SK-N-SH (cell line): ENCODE data around the gene DRC3. TPM values are rescaled to one million over a fixed set of nuclear protein-coding genes. Genes with fewer than 3 reads are reported as not detected.

Source experiments
- CTCF ChIA-PET: fragments of 300-600, 350-600 bp; formaldehyde crosslinking; extraction: SDS; loops from one replicate; lab custom pipeline; 2021; lab: Yijun Ruan, JAX
- POLR2A ChIA-PET: fragments of 350-600 bp; sonication (Branson Sonifier 250); formaldehyde crosslinking; extraction: SDS; loops from one replicate; lab custom pipeline; 2020; ENCODE audit warnings: antibody characterized with exemption, inconsistent platforms; lab: Yijun Ruan, JAX
- DNase-seq: peaks from one replicate; pipeline ENCODE4 v3.0.0; 2012
- H2AFZ ChIP-seq: fragments of 200-600 bp; sonication (generic); 2 replicates; pipeline ENCODE4 v1.8.1; 2016; ENCODE audit warnings: antibody characterized with exemption, mild to moderate bottlenecking, low read depth
- H3F3A ChIP-seq: fragments of 200-600 bp; sonication (generic); replicated peaks from 2 replicates; pipeline ENCODE3; 2016; ENCODE audit warnings: antibody characterized with exemption, mild to moderate bottlenecking; ENCODE audit not compliant: insufficient read depth
- H3K27ac ChIP-seq, 2 experiments: fragments of 200-500 bp in 1 of 2; fragments of 200-600 bp in 1 of 2; sonication (Bioruptor generic) in 1 of 2; sonication (generic), shearing (Covaris generic) in 1 of 2; 2 replicates each; pipeline versions ENCODE4 v1.5.1 to v1.6.1; 2014 to 2016; ENCODE audit warnings: low read depth in 2 of 2, inconsistent platforms in 1 of 2, low read length in 1 of 2, mild to moderate bottlenecking in 1 of 2, mixed read lengths in 1 of 2
- H3K27me3 ChIP-seq: fragments of 200-600 bp; sonication (generic), shearing (Covaris generic); 2 replicates; pipeline ENCODE4 v1.6.1; 2016; ENCODE audit warnings: mixed run types; ENCODE audit not compliant: insufficient read depth
- H3K36me3 ChIP-seq, 2 experiments: fragments of 200-500 bp in 1 of 2; fragments of 200-600 bp in 1 of 2; sonication (Bioruptor generic) in 1 of 2; sonication (generic) in 1 of 2; replicated peaks in 1 of 2; 2 replicates each; pipeline versions ENCODE3 to v1.5.1; 2014 to 2016; ENCODE audit warnings: low read length in 1 of 2, mild to moderate bottlenecking in 1 of 2; ENCODE audit not compliant: insufficient read depth in 2 of 2, control insufficient read depth in 1 of 2
- H3K4me1 ChIP-seq, 2 experiments: fragments of 200-500 bp in 1 of 2; fragments of 200-600 bp in 1 of 2; sonication (Bioruptor generic) in 1 of 2; sonication (generic), shearing (Covaris generic) in 1 of 2; 2 replicates each; pipeline versions ENCODE4 v1.5.1 to v1.6.1; 2014 to 2016; ENCODE audit warnings: low read depth in 1 of 2, low read length in 1 of 2, mixed run types in 1 of 2; ENCODE audit not compliant: insufficient read depth in 2 of 2, control insufficient read depth in 1 of 2
- H3K4me2 ChIP-seq: fragments of 200-600 bp; sonication (generic), shearing (Covaris generic); 2 replicates; pipeline ENCODE4 v1.6.1; 2017; ENCODE audit warnings: mixed run types
- H3K4me3 ChIP-seq, 2 experiments: fragments of 200-500 bp in 1 of 2; fragments of 200-600 bp in 1 of 2; sonication (Bioruptor generic) in 1 of 2; sonication (generic), shearing (Covaris generic) in 1 of 2; 2 replicates each; pipeline versions ENCODE4 v1.5.1 to v1.8.1; 2014 to 2016; ENCODE audit warnings: low read depth in 2 of 2, inconsistent platforms in 1 of 2, low read length in 1 of 2, mild to moderate bottlenecking in 1 of 2, mixed read lengths in 1 of 2, moderate library complexity in 1 of 2
- H3K79me2 ChIP-seq: fragments of 200-600 bp; sonication (generic); 2 replicates; pipeline ENCODE4 v1.8.1; 2017; ENCODE audit warnings: mild to moderate bottlenecking; ENCODE audit not compliant: insufficient read depth
- H3K9ac ChIP-seq: fragments of 200-600 bp; sonication (generic); 2 replicates; pipeline ENCODE4 v1.6.1; 2017; ENCODE audit warnings: mixed run types
- H3K9me2 ChIP-seq: fragments of 200-600 bp; sonication (generic); 2 replicates; pipeline ENCODE4 v1.6.1; 2017; ENCODE audit warnings: mixed run types
- H3K9me3 ChIP-seq: fragments of 200-600 bp; sonication (generic); 2 replicates; pipeline ENCODE4 v1.6.1; 2017; ENCODE audit warnings: mixed run types, mild to moderate bottlenecking, moderate library complexity
- H4K20me1 ChIP-seq: fragments of 200-600 bp; sonication (generic); 2 replicates; pipeline ENCODE4 v1.6.1; 2017; ENCODE audit warnings: mild to moderate bottlenecking, mixed run types; ENCODE audit not compliant: insufficient read depth
- CHD2 ChIP-seq: fragments of 150-350 bp; IDR thresholded peaks from 2 replicates; pipeline ENCODE4 v1.6.1; 2018; ENCODE audit warnings: low read length; ENCODE audit not compliant: partially characterized antibody
- ELF1 ChIP-seq: IDR thresholded peaks from 2 replicates; pipeline ENCODE4 v1.4.0; 2012
- EP300 ChIP-seq, 2 experiments: IDR thresholded peaks; 2 replicates each; pipeline versions ENCODE4 v1.4.0 to v1.6.1; 2012; ENCODE audit warnings: borderline replicate concordance in 1 of 2, low read depth in 1 of 2, low read length in 1 of 2
- GATA2 ChIP-seq: sonication (generic); formaldehyde crosslinking; IDR thresholded peaks from 2 replicates; pipeline ENCODE4 v1.5.0; 2020; ENCODE audit warnings: mild to moderate bottlenecking, missing genetic modification reagents
- MEF2A ChIP-seq: IDR thresholded peaks from 2 replicates; pipeline ENCODE4 v1.4.0; 2012; ENCODE audit warnings: low read depth, borderline replicate concordance
- NRF1 ChIP-seq: IDR thresholded peaks from 2 replicates; pipeline ENCODE4 v1.6.1; 2012; ENCODE audit warnings: low read depth, mild to moderate bottlenecking, low read length
- RAD21 ChIP-seq: IDR thresholded peaks from 2 replicates; pipeline ENCODE4 v1.6.1; 2012; ENCODE audit warnings: mild to moderate bottlenecking, low read length
- RCOR1 ChIP-seq: fragments of 150-350 bp; IDR thresholded peaks from 2 replicates; pipeline ENCODE4 v1.6.1; 2017; ENCODE audit warnings: antibody characterized with exemption, low read length
- RFX5 ChIP-seq: IDR thresholded peaks from 2 replicates; pipeline ENCODE4 v1.6.1; 2012; ENCODE audit warnings: mild to moderate bottlenecking, improper control_type of control experiment, low read length
- SIN3A ChIP-seq: IDR thresholded peaks from 2 replicates; pipeline ENCODE4 v1.6.1; 2012; ENCODE audit warnings: low read depth, mild to moderate bottlenecking, low read length, moderate library complexity, borderline replicate concordance
- SMC3 ChIP-seq: IDR thresholded peaks from 2 replicates; pipeline ENCODE4 v1.6.1; 2012; ENCODE audit warnings: low read depth, low read length, improper control_type of control experiment
- TAF1 ChIP-seq: IDR thresholded peaks from 2 replicates; pipeline ENCODE4 v1.6.1; 2012; ENCODE audit warnings: low read depth, mild to moderate bottlenecking, low read length, moderate library complexity, borderline replicate concordance
- WGBS: methylation state at CpG from one replicate; pipeline ENCODE4 v1.1.6; 2017; ENCODE audit warnings: low lambda C conversion rate; 5-methylcytosine and 5-hydroxymethylcytosine counted together
- polyA plus RNA-seq, 3 experiments: library from polyadenylated mRNA; depleted of rRNA; stranded (reverse); fragments of >200 nt; gene quantifications; 2 replicates each; pipeline ENCODE4 v1.2.3, GENCODE V29; 2012
- TF ChIP-seq, protein P1 (sequence below): fragments of 150-350 bp; IDR thresholded peaks from 2 replicates; pipeline ENCODE4 v1.6.1; 2017; ENCODE audit warnings: antibody characterized with exemption, low read length, low read depth, borderline replicate concordance
- TF ChIP-seq, protein P2 (sequence below): fragments of 150-350 bp; IDR thresholded peaks from 2 replicates; pipeline ENCODE4 v1.6.1; 2016; ENCODE audit warnings: mild to moderate bottlenecking, low read depth, low read length
- TF ChIP-seq, protein P3 (sequence below): fragments of 200-600 bp; sonication (generic); IDR thresholded peaks from 2 replicates; pipeline ENCODE4 v1.6.1; 2017; ENCODE audit warnings: antibody characterized with exemption, mild to moderate bottlenecking, moderate library complexity
- TF ChIP-seq, protein P4 (sequence below): IDR thresholded peaks from 2 replicates; pipeline ENCODE4 v1.6.1; 2012; ENCODE audit warnings: mild to moderate bottlenecking, low read depth, low read length, moderate library complexity
- TF ChIP-seq, protein P5 (sequence below): IDR thresholded peaks from 2 replicates; pipeline ENCODE4; 2012

The DRC3 gene
- polyA plus RNA-seq, 1 of the 3 experiments (the other 2 are of a cell fraction), result 3.6 TPM

DNA sequence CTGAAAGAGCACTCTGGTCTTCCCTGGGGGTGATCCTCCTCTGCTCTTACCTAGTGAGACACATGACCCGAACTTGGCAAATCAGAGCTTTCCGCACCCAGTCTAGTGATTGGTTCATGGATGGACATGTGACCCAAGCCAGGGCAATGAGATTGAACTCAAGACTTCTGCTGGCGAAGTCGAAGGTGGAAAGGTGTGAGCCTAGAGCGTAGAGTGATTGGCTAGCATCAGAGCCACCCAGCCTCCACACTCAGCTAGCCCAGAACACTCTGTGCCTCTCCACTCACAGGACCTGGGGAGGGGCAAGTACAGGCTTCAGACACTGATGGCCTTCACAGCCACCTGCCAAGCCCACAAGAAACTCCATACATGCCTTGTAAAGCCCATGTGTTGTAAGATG is 48.7 kb downstream of the DRC3 start:
- Histone ChIP-seq H3K9me3 (no peaks in the 10 kb centered on the region), H3K36me3 (peaks cover 0 to 10% of the 10 kb centered on the region in 2 experiments), H3K4me3 (no peak overlapping the region), H3F3A (peaks cover under 1% of the 10 kb centered on the region), H3K27ac (no peak overlapping the region), H4K20me1 (no peaks in the 10 kb centered on the region), H3K4me2 (no peak overlapping the region), H3K79me2 (no peaks in the 10 kb centered on the region), H3K9me2 (no peaks in the 10 kb centered on the region)
- ChIA-PET CTCF (interaction anchor here (1.2 kb wide), 1 partner anchor 17 kb away, joined by 3 read pairs; no protein-coding TSS in a partner anchor), POLR2A (no interaction called here)
- DNase-seq, result no peak
- 96% methylated on average over 5 of the region's 5 CpGs for WGBS
- TF ChIP-seq RFX5 (no peak), EP300 (IDR thresholded peaks at IDR 0.05; ENCODE audit: borderline replicate concordance in 1 of 2, low read depth in 1 of 2, low read length in 1 of 2) (no peak), CHD2 (no peak), TAF1 (no peak)
- TF ChIP-seq, all 33 proteins: peak for 0
- Histone ChIP-seq H3K9ac (no peak overlapping the region), H3K27me3 (no peaks in the 10 kb centered on the region), H3K4me1 (peaks cover 9 to 50% of the 10 kb centered on the region in 2 experiments; a peak in 2 of 4 replicates), H2AFZ (no peak overlapping the region)

DNA sequence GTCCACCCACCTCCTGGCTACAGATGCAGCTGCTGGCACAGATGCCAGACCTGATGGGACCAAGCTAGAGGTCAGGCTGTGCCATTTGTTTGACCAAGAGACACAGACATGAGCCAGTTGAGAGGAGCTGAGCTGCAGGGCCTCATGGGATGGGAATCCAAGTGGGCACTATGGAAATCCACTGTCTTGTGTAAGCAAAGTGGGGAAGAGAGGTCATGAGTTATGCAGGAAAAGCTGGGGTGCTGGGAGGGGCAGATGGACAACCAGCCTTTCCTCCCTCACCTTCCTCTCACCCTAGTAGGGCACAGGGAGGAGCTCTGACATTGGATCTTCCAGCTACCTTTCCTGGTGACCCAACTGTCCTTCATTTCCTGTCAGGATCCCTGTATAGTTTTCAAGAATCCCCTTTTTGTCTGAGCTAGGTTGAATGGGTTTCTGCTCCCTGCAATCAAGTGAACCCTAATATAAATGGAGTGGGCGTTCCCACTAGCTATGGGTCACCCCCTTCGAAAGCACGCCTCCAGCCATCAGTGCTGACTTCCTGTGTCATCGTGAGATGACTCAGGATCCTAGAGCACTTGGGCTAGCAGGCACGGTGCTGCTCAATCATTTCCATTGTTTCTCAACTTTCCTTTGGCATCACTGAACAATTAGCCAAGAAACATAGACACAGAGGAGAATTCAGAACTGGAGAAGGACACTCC is 52.7 kb downstream of the DRC3 start:
- Histone ChIP-seq H3K9ac (no peak overlapping the region), H3K9me3 (no peaks in the 10 kb centered on the region), H3K36me3 (peaks cover 0 to 7% of the 10 kb centered on the region in 2 experiments), H3F3A (peaks cover 4% of the 10 kb centered on the region), H3K4me2 (no peak overlapping the region), H3K4me1 (peaks cover 9 to 42% of the 10 kb centered on the region in 2 experiments; a peak in 3 of 4 replicates), H3K27ac (peak overlapping the region in 1 of 2 experiments; percentile 88; a peak in 1 of 4 replicates), H4K20me1 (no peaks in the 10 kb centered on the region), H3K9me2 (no peaks in the 10 kb centered on the region), H2AFZ (no peak overlapping the region), H3K79me2 (no peaks in the 10 kb centered on the region), H3K4me3 (no peak overlapping the region), H3K27me3 (no peaks in the 10 kb centered on the region)
- DNase-seq, result no peak
- ChIA-PET CTCF (interaction anchor here (0.7 to 7.3 kb wide), 8 partner anchors 9 to 345 kb away, joined by 3 to 40 read pairs (median 4); partner anchors contain the start of genes DRC3 and TOM1L2), POLR2A (interaction anchor here (2.1 kb wide), 1 partner anchor 16 kb away, joined by 8 read pairs; no protein-coding TSS in a partner anchor)
- WGBS, result 68% methylated on average over 5 of the region's 5 CpGs
- TF ChIP-seq CHD2, result no peak
- TF ChIP-seq RAD21, result no peak
- no peak for TF ChIP-seq NRF1
- TF ChIP-seq, protein P1, sequence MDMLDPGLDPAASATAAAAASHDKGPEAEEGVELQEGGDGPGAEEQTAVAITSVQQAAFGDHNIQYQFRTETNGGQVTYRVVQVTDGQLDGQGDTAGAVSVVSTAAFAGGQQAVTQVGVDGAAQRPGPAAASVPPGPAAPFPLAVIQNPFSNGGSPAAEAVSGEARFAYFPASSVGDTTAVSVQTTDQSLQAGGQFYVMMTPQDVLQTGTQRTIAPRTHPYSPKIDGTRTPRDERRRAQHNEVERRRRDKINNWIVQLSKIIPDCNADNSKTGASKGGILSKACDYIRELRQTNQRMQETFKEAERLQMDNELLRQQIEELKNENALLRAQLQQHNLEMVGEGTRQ, result no peak
- no peak for TF ChIP-seq MEF2A
- TF ChIP-seq, protein P2, sequence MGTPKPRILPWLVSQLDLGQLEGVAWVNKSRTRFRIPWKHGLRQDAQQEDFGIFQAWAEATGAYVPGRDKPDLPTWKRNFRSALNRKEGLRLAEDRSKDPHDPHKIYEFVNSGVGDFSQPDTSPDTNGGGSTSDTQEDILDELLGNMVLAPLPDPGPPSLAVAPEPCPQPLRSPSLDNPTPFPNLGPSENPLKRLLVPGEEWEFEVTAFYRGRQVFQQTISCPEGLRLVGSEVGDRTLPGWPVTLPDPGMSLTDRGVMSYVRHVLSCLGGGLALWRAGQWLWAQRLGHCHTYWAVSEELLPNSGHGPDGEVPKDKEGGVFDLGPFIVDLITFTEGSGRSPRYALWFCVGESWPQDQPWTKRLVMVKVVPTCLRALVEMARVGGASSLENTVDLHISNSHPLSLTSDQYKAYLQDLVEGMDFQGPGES, result no peak
- no peak for TF ChIP-seq RFX5
- TF ChIP-seq RCOR1, result no peak
- no peak for TF ChIP-seq GATA2 (CRISPR knock-in tag)
- no peak for TF ChIP-seq ELF1
- TF ChIP-seq, protein P3, sequence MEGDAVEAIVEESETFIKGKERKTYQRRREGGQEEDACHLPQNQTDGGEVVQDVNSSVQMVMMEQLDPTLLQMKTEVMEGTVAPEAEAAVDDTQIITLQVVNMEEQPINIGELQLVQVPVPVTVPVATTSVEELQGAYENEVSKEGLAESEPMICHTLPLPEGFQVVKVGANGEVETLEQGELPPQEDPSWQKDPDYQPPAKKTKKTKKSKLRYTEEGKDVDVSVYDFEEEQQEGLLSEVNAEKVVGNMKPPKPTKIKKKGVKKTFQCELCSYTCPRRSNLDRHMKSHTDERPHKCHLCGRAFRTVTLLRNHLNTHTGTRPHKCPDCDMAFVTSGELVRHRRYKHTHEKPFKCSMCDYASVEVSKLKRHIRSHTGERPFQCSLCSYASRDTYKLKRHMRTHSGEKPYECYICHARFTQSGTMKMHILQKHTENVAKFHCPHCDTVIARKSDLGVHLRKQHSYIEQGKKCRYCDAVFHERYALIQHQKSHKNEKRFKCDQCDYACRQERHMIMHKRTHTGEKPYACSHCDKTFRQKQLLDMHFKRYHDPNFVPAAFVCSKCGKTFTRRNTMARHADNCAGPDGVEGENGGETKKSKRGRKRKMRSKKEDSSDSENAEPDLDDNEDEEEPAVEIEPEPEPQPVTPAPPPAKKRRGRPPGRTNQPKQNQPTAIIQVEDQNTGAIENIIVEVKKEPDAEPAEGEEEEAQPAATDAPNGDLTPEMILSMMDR, result no peak
- TF ChIP-seq SMC3, result no peak
- TF ChIP-seq SIN3A, result no peak
- TF ChIP-seq, protein P4, sequence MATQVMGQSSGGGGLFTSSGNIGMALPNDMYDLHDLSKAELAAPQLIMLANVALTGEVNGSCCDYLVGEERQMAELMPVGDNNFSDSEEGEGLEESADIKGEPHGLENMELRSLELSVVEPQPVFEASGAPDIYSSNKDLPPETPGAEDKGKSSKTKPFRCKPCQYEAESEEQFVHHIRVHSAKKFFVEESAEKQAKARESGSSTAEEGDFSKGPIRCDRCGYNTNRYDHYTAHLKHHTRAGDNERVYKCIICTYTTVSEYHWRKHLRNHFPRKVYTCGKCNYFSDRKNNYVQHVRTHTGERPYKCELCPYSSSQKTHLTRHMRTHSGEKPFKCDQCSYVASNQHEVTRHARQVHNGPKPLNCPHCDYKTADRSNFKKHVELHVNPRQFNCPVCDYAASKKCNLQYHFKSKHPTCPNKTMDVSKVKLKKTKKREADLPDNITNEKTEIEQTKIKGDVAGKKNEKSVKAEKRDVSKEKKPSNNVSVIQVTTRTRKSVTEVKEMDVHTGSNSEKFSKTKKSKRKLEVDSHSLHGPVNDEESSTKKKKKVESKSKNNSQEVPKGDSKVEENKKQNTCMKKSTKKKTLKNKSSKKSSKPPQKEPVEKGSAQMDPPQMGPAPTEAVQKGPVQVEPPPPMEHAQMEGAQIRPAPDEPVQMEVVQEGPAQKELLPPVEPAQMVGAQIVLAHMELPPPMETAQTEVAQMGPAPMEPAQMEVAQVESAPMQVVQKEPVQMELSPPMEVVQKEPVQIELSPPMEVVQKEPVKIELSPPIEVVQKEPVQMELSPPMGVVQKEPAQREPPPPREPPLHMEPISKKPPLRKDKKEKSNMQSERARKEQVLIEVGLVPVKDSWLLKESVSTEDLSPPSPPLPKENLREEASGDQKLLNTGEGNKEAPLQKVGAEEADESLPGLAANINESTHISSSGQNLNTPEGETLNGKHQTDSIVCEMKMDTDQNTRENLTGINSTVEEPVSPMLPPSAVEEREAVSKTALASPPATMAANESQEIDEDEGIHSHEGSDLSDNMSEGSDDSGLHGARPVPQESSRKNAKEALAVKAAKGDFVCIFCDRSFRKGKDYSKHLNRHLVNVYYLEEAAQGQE, result no peak
- TF ChIP-seq, protein P5, sequence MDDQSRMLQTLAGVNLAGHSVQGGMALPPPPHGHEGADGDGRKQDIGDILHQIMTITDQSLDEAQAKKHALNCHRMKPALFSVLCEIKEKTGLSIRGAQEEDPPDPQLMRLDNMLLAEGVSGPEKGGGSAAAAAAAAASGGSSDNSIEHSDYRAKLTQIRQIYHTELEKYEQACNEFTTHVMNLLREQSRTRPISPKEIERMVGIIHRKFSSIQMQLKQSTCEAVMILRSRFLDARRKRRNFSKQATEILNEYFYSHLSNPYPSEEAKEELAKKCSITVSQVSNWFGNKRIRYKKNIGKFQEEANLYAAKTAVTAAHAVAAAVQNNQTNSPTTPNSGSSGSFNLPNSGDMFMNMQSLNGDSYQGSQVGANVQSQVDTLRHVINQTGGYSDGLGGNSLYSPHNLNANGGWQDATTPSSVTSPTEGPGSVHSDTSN, result no peak
